H1 (cell line): ENCODE results near the gene TARP.

Experiments used
- CHD7 ChIP-seq: fragments of 300-600 bp; sonication (generic); IDR thresholded peaks from 2 replicates; pipeline ENCODE4 v1.7.1; 2012; ENCODE audit warnings: low read length, moderate library complexity, mild to moderate bottlenecking, inconsistent platforms; ENCODE audit not compliant: insufficient replicate concordance
- CTBP2 ChIP-seq: IDR thresholded peaks from 2 replicates; pipeline ENCODE4 v1.7.0; 2011; ENCODE audit warnings: borderline replicate concordance, mild to moderate bottlenecking, moderate library complexity, mixed read lengths, low read length; ENCODE audit not compliant: insufficient read depth, insufficient read length

The TARP gene

GRCh38 chr7:38294926-38295325 lies 21.5 kb upstream of the TARP start (continued):
- TF ChIP-seq CHD7 = no peak
- no peak for TF ChIP-seq CTBP2
